GM18870 (cell line): ENCODE data around the gene EGFR.
"Not testable (repeated sequence)": the region's sequence is repeated elsewhere in the genome, so short reads cannot be mapped to it uniquely, and the experiment has no call there.

Experiments used
- ATAC-seq: cut with Tn5 transposase; IDR thresholded peaks from one replicate; pipeline ENCODE4 v1.9.1; 2021; ENCODE audit warnings: moderate library complexity; ENCODE audit not compliant: unreplicated experiment

Gene EGFR

DNA sequence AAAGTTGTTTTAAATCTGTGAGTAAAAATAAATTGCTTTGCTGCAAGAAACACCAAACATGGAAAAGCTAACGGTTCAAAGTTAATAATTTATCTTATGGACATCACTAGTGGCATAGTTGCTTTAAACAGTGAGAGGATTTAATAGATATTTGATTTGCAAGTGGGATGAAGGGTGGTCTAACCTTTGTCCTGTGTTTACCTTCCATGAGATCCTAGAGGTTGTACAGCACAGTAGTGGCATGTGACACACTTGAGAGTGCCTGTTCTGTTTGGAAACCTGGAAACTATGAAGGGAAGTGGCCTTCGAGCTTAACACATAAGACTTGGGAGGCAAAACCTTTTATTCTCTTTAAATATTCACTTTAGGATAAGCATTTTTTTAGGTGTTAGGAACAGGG lies 16.0 kb downstream of the EGFR start:
- no peak for ATAC-seq

GRCh38 chr7:55035410-55035809 lies 16.6 kb downstream of the EGFR start:
- ATAC-seq: not testable (repeated sequence)

DNA sequence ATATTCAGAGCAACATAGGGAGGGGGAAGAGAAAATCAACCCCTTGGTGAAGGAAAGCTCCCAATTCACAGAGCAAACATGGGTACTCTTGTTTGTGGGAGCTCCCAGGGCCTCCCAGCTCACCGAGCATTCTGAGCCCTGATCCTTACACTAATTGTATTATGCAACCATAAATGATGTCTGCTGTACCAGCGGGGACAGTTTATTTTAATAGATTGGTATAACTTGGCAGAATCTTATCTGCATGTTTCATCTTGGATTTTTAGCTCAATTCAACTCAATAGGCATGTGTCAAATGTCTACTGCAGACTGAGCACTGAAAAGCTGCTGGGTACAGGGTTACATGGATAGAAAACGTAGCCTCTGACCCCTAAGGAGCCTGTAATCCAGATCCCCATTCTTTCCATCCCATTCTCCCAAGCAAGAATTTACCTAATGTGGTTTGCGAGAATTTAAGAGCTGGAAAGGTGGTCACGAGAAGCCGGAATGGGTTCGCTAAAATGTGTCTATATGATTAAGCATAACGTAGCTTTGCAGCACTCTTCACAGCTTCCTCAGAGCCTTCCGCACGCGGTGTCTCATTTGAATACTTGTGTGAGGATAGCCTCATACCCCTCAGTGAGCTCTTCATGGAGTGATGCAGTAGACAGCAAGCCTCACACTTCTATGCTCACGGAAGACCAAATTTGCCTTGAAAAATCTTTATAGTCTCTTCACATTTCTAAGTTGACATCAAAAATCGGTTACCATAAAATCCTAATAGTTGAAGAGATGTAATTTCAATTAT lies 18.3 kb downstream of the EGFR start:
- ATAC-seq: no peak

DNA sequence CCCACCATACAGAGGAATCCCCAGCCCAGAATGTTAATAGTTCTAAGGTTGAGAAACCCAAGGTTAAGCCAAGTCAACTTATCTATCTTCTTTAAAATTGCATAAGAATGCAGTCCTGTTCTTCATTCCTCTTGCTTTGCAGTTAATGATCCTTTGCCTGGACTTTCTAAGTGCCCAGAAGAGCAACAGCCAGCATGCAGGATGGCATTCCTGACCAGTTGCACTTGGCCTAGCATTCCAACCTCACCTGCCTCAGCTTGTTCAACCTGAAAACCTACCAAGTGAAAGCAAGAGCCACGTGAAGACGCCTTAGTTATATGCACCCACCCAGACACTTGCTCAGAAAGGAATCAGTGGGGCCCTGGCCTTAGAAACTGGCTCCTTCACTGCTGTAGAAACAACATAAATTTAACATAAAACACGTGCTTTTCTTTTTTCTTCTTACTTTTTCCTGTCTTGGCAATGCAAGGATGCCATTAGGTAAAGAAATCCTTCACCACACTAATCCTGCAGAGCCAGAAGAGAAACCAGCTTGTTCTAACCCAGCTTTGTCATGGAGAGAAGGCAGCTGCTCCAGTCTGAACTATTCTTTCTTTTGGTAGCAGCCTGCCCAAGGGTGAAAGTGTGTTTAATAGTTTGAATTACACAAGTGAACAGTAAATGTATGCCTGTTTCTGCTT lies 25.0 kb downstream of the EGFR start:
- ATAC-seq: no peak

DNA sequence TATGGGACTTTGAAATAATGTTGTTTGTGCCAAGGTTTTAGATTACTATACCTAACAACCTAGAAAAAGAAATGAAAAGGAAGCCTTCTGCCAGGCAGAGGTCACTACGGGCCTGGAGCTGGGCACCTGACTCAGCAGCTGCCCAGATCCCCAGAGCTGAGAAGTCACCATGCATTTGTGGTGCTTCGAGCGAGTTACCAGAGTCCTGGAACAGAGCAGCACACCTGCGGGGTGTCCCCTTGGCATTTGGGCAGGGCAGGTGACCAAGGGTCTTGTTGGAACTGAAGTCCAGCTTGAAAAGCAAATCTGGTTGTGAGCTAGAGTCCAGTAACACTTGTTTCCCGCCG lies 25.5 kb downstream of the EGFR start:
- ATAC-seq: no peak

GRCh38 chr7:55044791-55045190 lies 26.0 kb downstream of the EGFR start:
- ATAC-seq: no peak

GRCh38 chr7:55046582-55047342 lies 27.9 kb downstream of the EGFR start:
- ATAC-seq: no peak

- ATAC-seq: no peak
Measured at GRCh38 chr7:55048221-55048859, 29.5 kb downstream of the EGFR start.

DNA sequence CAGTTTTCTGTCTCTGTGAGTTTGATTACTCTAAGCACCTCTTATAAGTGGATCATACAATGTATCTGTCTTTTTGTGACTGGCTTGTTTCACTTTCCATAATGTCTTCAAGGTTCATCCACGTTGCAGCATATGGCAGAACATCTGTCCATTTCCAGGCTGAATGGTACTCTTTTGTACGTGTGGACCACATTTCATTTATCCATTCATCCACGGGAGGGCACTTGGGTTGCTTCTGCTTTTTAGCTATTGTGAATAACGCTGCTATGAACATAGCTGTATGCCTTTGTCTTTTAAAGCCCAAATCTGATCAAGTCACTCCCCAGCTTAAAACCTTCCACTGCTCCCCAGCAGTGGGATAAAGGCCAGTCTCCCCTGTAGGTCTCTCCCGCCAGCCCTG lies 31.5 kb downstream of the EGFR start:
- no peak for ATAC-seq

DNA sequence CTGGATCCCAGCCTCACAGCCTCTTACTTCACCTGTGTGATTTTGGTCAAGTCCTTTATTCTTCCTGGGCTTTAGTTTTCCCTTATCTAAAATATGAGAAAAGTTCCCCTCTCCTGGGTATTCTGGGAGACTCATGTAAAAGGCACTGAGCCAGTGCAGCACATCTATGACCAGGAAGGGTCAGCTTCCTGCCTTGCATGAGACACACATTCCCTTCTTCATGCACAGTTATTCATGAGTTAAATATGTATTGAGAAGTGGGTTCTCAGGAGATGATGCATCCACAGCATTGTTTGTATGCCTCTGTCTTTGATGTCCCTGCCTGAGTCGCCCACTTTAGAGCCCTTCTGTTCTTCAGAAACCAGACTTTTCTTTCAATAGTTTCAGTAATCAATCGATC lies 33.3 kb downstream of the EGFR start:
- no peak for ATAC-seq

DNA sequence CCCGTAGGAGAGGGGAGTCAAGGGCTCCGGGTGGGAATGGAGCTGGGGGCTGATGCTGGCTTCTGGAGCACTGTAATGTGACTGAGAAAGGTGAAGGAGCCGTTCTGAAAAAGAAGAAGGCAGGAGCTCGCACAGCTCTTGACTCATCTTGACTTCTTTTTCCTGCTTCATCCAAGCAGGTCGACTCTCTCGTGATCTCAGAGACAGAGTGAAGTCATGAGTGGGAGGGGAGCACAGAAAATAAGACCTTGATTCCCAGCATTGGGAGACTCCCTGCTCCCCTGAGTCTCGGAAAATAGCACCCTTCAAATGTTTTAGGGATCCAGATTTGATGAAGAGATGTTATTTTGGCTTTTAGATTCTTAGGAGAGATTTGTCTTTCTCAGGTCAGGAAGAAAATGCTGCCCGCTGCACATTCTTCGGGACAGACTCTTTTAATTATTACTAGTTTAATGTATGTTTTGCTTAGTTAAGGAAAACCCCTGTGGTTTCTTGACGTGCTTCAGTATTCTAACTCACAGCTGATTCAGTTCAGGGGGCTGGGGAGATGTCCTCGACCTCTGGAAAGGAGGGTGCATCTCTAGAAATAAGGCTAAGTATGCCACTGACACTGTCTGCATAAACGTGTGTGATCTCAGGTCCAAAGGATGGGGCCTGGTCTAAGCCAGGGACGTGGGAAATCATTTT lies 34.1 kb downstream of the EGFR start:
- ATAC-seq: no peak

DNA sequence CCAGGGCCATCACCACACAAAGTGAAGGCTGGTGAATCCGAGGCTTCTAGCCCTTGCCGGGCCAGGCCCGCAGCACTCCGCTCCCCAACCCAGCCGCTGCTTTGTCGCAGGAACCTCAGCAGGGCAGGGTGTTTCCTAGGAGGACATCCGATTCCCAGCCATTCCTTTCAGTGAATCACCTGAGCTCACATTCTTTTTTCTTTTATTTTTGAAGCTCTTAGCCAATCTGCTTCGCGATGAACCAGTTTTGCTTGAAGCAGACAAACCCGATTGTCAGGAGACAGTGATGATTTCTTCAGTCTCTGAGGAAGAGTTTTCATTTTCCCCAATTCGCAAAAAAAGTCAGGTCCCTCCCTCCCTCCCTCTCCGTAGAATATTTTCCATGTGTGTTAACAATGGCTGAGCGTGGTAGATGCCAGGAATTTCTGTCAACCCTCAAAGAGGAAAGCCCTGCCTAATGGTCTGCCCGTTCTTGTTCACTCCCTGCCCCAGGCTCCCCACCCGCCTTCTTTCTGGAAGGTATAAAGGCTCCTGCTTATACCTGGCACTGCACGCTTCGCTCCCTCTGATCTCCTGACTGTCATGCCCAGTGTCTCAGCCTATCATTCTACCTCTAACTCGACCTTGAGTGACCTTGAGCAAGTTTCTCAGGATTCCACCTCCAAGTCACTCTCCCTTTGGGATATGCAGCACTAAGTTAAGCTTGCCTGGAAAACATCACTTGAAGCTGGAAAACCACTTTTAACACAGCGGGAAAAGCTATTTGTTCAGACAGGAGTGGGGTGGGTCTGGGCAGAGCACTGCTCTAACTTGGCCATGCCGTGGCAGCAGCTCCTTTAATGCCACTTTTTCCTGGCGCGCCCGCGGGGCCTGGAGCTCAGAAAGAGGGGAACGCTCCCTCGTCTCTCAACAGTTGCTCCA lies 35.1 kb downstream of the EGFR start:
- ATAC-seq: no peak

GRCh38 chr7:55054758-55055157 lies 35.9 kb downstream of the EGFR start:
- no peak for ATAC-seq

DNA sequence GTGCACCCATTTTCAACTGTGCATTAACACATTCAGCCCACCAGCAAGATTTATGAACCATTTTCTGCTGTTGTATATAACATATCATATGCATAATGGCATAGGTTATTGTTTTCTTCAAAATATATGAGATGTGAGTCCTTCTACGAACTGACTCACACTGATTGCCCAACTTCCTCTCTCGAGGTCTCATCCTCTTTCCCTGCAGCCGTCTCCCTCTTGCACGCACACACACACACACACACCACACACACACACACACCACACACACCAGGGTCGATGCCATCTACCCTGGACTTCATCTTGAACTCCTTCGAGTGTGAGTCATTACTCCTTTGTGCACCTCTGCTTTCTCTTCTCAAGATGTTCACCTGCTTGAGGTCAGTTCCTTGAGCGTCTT lies 36.7 kb downstream of the EGFR start:
- no peak for ATAC-seq

DNA sequence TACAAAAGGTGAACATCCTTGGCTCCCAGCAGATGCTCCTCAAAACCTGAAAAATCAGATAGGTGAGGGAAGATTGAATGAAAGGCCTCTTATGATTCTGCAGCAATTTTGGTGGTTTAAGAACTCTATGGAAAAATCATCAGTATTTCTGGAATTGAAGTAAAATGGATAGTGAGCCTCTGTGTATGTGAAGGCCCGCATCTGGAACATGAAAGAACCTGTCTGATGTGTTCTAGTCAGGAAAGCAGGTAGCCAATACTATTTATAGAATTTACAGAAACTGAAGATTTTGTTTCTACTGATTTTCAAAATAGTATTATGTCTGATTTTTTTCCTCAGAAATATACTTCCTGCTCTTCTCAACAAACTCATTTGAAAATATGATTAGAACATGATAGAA lies 37.3 kb downstream of the EGFR start:
- no peak for ATAC-seq

- ATAC-seq: no peak
Measured at GRCh38 chr7:55056577-55057480, 38.0 kb downstream of the EGFR start.

GRCh38 chr7:55058314-55058713 lies 39.5 kb downstream of the EGFR start:
- no peak for ATAC-seq

DNA sequence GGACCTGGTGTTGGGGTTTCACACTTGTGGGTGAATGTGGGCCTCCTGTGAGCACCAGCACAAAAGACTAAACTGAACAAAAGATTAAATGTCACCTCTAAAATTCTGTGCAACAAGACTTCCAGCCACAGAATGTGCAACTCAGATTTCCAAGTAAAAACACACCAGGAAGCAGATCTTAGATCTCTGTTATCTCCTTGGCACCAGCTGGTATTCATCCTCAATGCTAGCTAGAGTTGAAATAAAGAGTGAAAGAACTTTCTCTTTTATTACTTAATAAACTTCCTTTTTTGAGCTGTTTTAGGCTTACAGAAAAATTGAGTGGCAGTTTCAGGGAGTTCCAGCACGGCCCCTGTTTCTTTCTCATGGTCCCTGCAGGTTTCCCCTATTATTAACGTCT lies 40.2 kb downstream of the EGFR start:
- ATAC-seq: no peak

DNA sequence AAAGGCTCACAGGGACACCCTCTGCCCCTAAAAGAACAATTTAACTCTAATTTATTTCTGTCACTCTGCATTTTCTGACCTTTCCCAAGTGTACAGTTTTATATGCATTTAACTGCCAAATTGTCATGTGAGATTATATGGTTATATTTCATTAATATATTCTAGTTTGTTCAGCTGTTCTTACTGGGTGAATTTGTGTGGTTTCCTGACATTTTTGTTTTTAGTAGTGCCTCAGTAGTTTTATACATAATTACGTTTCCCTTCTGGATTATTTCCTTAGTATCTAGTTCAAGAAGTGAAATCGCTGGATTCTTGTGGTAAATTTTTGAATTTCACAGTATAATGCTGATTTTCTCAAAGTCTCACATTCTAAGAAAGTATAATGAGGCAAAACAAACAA lies 41.3 kb downstream of the EGFR start:
- ATAC-seq: no peak
